PC-3 (cell line): ENCODE data around the gene ADIPOR1. TPM values are rescaled to one million over a fixed set of nuclear protein-coding genes. Genes with fewer than 3 reads are reported as not detected.
A peak's percentile ranks its signal among the peaks of the same experiment; 100 is the strongest.

Experiments used
- ATAC-seq: fragments of 200-7000 bp; cut with Tn5 transposase; 2 replicates; pipeline ENCODE4 v1.9.1; 2020; ENCODE audit warnings: mild to moderate bottlenecking, moderate library complexity
- BruUV-seq: library from RNA; stranded (reverse); fragments of 400-500 nt; replicated peaks from 2 replicates; lab custom pipeline; 2021; lab: Mats Ljungman, UMichigan
- CTCF ChIA-PET: fragments of 300-600 bp; sonication (Branson Sonifier 250); formaldehyde crosslinking; loops from one replicate; lab custom pipeline; 2022; ENCODE audit warnings: antibody characterized with exemption; lab: Charles Lee
- POLR2A ChIA-PET: fragments of 300-600 bp; sonication (Branson Sonifier 250); formaldehyde crosslinking; loops from one replicate; lab custom pipeline; 2022; ENCODE audit warnings: antibody characterized with exemption; ENCODE audit not compliant: unreplicated experiment; lab: Charles Lee
- DNase-seq: peaks from one replicate; pipeline ENCODE4 v3.0.0-alpha.2; 2015
- H2AFZ ChIP-seq: fragments of 300-600 bp; sonication (generic); 2 replicates; pipeline ENCODE4 v1.6.0; 2016; ENCODE audit warnings: antibody characterized with exemption, low read length
- H3F3A ChIP-seq: fragments of 300-600 bp; sonication (generic); one replicate; pipeline ENCODE4 v1.6.0; 2017; ENCODE audit warnings: antibody characterized with exemption, low read length, control low read depth, mild to moderate bottlenecking; ENCODE audit not compliant: unreplicated experiment
- H3K27ac ChIP-seq: fragments of 300-600 bp; sonication (generic); 2 replicates; pipeline ENCODE4 v1.5.1; 2016; ENCODE audit warnings: mild to moderate bottlenecking, low read length
- H3K27me3 ChIP-seq: fragments of 300-600 bp; sonication (generic); 2 replicates; pipeline ENCODE4 v1.6.1; 2016; ENCODE audit warnings: low read length, mixed read lengths
- H3K36me3 ChIP-seq: fragments of 300-600 bp; sonication (generic); 2 replicates; pipeline ENCODE4 v1.6.1; 2016; ENCODE audit warnings: low read depth, mixed run types, low read length, mixed read lengths
- H3K4me1 ChIP-seq: fragments of 300-600 bp; sonication (generic); 2 replicates; pipeline ENCODE4 v1.5.1; 2016; ENCODE audit warnings: low read length; ENCODE audit not compliant: insufficient read depth
- H3K4me2 ChIP-seq: fragments of 300-600 bp; sonication (generic); 2 replicates; pipeline ENCODE4 v1.6.0; 2016; ENCODE audit warnings: low read length
- H3K4me3 ChIP-seq: fragments of 300-600 bp; sonication (generic); 2 replicates; pipeline ENCODE4 v1.5.1; 2016; ENCODE audit warnings: mild to moderate bottlenecking, low read length, mixed read lengths
- H3K79me2 ChIP-seq: fragments of 300-600 bp; sonication (generic); 2 replicates; pipeline ENCODE4 v1.6.1; 2017; ENCODE audit warnings: low read length, mixed read lengths
- H3K9ac ChIP-seq: fragments of 300-600 bp; sonication (generic); 2 replicates; pipeline ENCODE4 v1.6.0; 2016; ENCODE audit warnings: mild to moderate bottlenecking, low read length
- H3K9me2 ChIP-seq: fragments of 300-600 bp; sonication (generic); replicated peaks from 2 replicates; pipeline ENCODE4 v1.6.1; 2016; ENCODE audit warnings: mixed run types, low read length, mixed read lengths
- H3K9me3 ChIP-seq: fragments of 300-600 bp; sonication (generic); 2 replicates; pipeline ENCODE4 v1.6.1; 2016; ENCODE audit warnings: low read length, mixed read lengths
- H4K20me1 ChIP-seq: fragments of 300-600 bp; sonication (generic); 2 replicates; pipeline ENCODE4 v1.6.1; 2016; ENCODE audit warnings: low read length, mixed read lengths
- CTCF ChIP-seq: fragments of 300-600 bp; sonication (generic); conservative IDR thresholded peaks from 2 replicates; pipeline ENCODE4 v1.5.1; 2017; ENCODE audit warnings: antibody characterized with exemption, low read depth, mild to moderate bottlenecking, low read length
- EZH2 ChIP-seq: fragments of 300-600 bp; sonication (generic); IDR thresholded peaks from one replicate; pipeline ENCODE4 v1.6.1; 2017; ENCODE audit warnings: antibody characterized with exemption, mild to moderate bottlenecking, low read length; ENCODE audit not compliant: unreplicated experiment
- EZH2phosphoT487 ChIP-seq: fragments of 300-600 bp; sonication (generic); IDR thresholded peaks from 2 replicates; pipeline ENCODE4 v1.6.1; 2018; ENCODE audit warnings: mild to moderate bottlenecking, antibody characterized with exemption, low read length, borderline replicate concordance
- intact Hi-C: fragments of 100-400 bp; cut with micrococcal nuclease; formaldehyde crosslinking; loops from 2 replicates; pipeline ENCODE4 v1.9.0; 2023
- total RNA-seq: library from RNA; depleted of rRNA; stranded (reverse); fragments of >200 nt; gene quantifications from 2 replicates; pipeline ENCODE4 v1.2.3, GENCODE V29; 2014

Gene ADIPOR1
- total RNA-seq, 1 experiment from 2014 or later = 137 TPM

- peak overlapping the region; percentile 99 for H2AFZ ChIP-seq
- POLR2A ChIA-PET = no interaction called here
- H3F3A ChIP-seq = no peaks in the 10 kb centered on the region
- intact Hi-C loops = no loop called here
- no peak overlapping the region for H3K27ac ChIP-seq
- H3K4me1 ChIP-seq = peaks cover 19% of the 10 kb centered on the region
- ATAC-seq (peak; percentile 12), DNase-seq (no peak)
- CTCF ChIA-PET = no interaction called here
- H3K79me2 ChIP-seq = peaks cover 13% of the 10 kb centered on the region
- no peaks in the 10 kb centered on the region for H4K20me1 ChIP-seq
- no peaks in the 10 kb centered on the region for H3K9me2 ChIP-seq
- H3K4me2 ChIP-seq = peak overlapping the region; percentile 93
- peak overlapping the region; percentile 99 for H3K4me3 ChIP-seq
- H3K27me3 ChIP-seq = no peaks in the 10 kb centered on the region
- peaks cover 22% of the 10 kb centered on the region; the same call in 1 of the 2 replicates for H3K36me3 ChIP-seq
- TF ChIP-seq CTCF (no peak), EZH2 (no peak), EZH2phosphoT487 (no peak)
- H3K9ac ChIP-seq = peak overlapping the region; percentile 89
- H3K9me3 ChIP-seq = no peaks in the 10 kb centered on the region
- BruUV-seq = TSS peak; percentile 43
These were observed 8.1 kb upstream of the ADIPOR1 start for GRCh38 chr1:202966006-202966898.

- H3K27me3 ChIP-seq = no peaks in the 10 kb centered on the region
- peak overlapping the region; percentile 93; the same call in 1 of the 2 replicates for H3K4me2 ChIP-seq
- H3K36me3 ChIP-seq = peaks cover 22% of the 10 kb centered on the region; the same call in 1 of the 2 replicates
- H3K79me2 ChIP-seq = peaks cover 13% of the 10 kb centered on the region
- H3K27ac ChIP-seq = no peak overlapping the region
- DNase-seq (no peak), ATAC-seq (no peak)
- H3K4me1 ChIP-seq = peaks cover 19% of the 10 kb centered on the region
- no peaks in the 10 kb centered on the region for H4K20me1 ChIP-seq
- ChIA-PET CTCF (no interaction called here), POLR2A (no interaction called here)
- no peaks in the 10 kb centered on the region for H3F3A ChIP-seq
- H3K9ac ChIP-seq = no peak overlapping the region
- TF ChIP-seq CTCF = no peak
- TF ChIP-seq EZH2phosphoT487 = no peak
- TF ChIP-seq EZH2 = no peak
- intact Hi-C loops = no loop called here
- BruUV-seq = no TSS peak
- no peak overlapping the region for H2AFZ ChIP-seq
- no peaks in the 10 kb centered on the region for H3K9me3 ChIP-seq
- H3K9me2 ChIP-seq = no peaks in the 10 kb centered on the region
- H3K4me3 ChIP-seq = no peak overlapping the region
These were observed 7.3 kb upstream of the ADIPOR1 start for GRCh38 chr1:202965422-202965821.
